Psoas muscle (tissue), 8 donors: ENCODE measurements around the gene SGMS1. TPM values are rescaled to one million over a fixed set of nuclear protein-coding genes. Genes with fewer than 3 reads are reported as not detected.

Experiments used
- ATAC-seq, 4 donors: fragments of 200-7000 bp; cut with Tn5 transposase; one replicate each; pipeline ENCODE4 v1.9.1; 2020; ENCODE audit warnings: moderate library complexity in 3 of 4, mild to moderate bottlenecking in 2 of 4
- DNase-seq, 2 donors: peaks; one replicate each; pipeline ENCODE4 v3.0.0-alpha.2; 2020
- H3K27ac ChIP-seq: fragments of 200-600 bp; one replicate; pipeline ENCODE4 v1.8.0; 2022
- H3K27me3 ChIP-seq, 3 donors: fragments of 200-600 bp in 1 of 3; one replicate each; pipeline versions ENCODE4 v1.6.1 to v1.8.0; 2013 to 2022; ENCODE audit warnings: low read length in 2 of 3, mild to moderate bottlenecking in 2 of 3, moderate library complexity in 1 of 3; ENCODE audit not compliant: insufficient read depth in 3 of 3
- H3K36me3 ChIP-seq, 2 donors: fragments of 200-600 bp in 1 of 2; one replicate each; pipeline versions ENCODE4 v1.6.1 to v1.8.0; 2013 to 2022; ENCODE audit warnings: low read depth in 1 of 2, mild to moderate bottlenecking in 1 of 2, moderate library complexity in 1 of 2; ENCODE audit not compliant: insufficient read depth in 1 of 2
- H3K4me1 ChIP-seq: fragments of 200-600 bp; one replicate; pipeline ENCODE4 v1.8.0; 2022
- H3K4me3 ChIP-seq: fragments of 200-600 bp; one replicate; pipeline ENCODE4 v1.8.0; 2022; ENCODE audit warnings: mild to moderate bottlenecking
- H3K9me3 ChIP-seq: fragments of 200-600 bp; one replicate; pipeline ENCODE4 v1.8.0; 2022
- CTCF ChIP-seq: fragments of 200-600 bp; IDR thresholded peaks from one replicate; pipeline ENCODE4 v1.8.0; 2022; ENCODE audit warnings: antibody characterized with exemption
- WGBS, 3 donors: extraction: QIAGEN DNeasy Blood & Tissue Kit; methylation state at CpG; one replicate each; pipeline versions ENCODE4 v1.1.6 to v1.1.7; 2013; 5-methylcytosine and 5-hydroxymethylcytosine counted together
- intact Hi-C, 2 donors: fragments of 100-400 bp; cut with DNase I; formaldehyde crosslinking; loops; one replicate each; pipeline versions ENCODE4 v1.11.0 to v1.14.2; 2022
- polyA plus RNA-seq, 3 donors: library from polyadenylated mRNA; stranded (reverse); fragments of 200-250 nt; gene quantifications; one replicate each; pipeline ENCODE4 v1.2.3, GENCODE V29; 2013
- total RNA-seq, 4 donors: library from RNA; stranded (reverse); fragmentation: NEBNext Ultra II Directional in 2 of 4; extraction: Animal tissue kit (Norgen Biotek cat#: 25700) in 2 of 4; gene quantifications; one replicate each; pipeline versions ENCODE4 v1.2.1 to v1.2.4, GENCODE V29; 2021 to 2023
- donor health status: healthy with polysubstance abuse.
- donor health status: DM: no; HTN: no; CAD: no; lungs with moderate emphysema.
- donor health status: Bipolar disorder and iron deficiency.
- donor health status: healthy.
- donor health status: DM: yes; HTN: yes; CAD: no.
- donor health status: DM: no; HTN: no; CAD: no.
- donor health status: DM: no; HTN: no; CAD: no.
- donor health status: DM: yes; HTN: yes; CAD: no.

The SGMS1 gene
- total and polyA plus RNA-seq, 7 donors, result 6.2 to 16.7 (median 11.3) TPM

GRCh38 chr10:50289196-50289595, 334.6 kb downstream of the SGMS1 start:
- no peaks in the 10 kb centered on the region for H3K4me1 ChIP-seq
- TF ChIP-seq CTCF, result no peak
- H3K27ac ChIP-seq, result no peak overlapping the region
- no peak for ATAC-seq
- no peaks in the 10 kb centered on the region for H3K27me3 ChIP-seq
- H3K9me3 ChIP-seq, result no peaks in the 10 kb centered on the region
- intact Hi-C loops, result no loop called here
- no peak overlapping the region for H3K4me3 ChIP-seq
- no peaks in the 10 kb centered on the region for H3K36me3 ChIP-seq
- no peak for DNase-seq
- WGBS, 3 donors, result 87 to 89% (median 88%) methylated on average over 6 of the region's 6 CpGs

GRCh38 chr10:50286996-50287803, 336.6 kb downstream of the SGMS1 start:
- intact Hi-C loops, result no loop called here
- H3K9me3 ChIP-seq, result no peaks in the 10 kb centered on the region
- no peak for ATAC-seq
- H3K4me1 ChIP-seq, result no peaks in the 10 kb centered on the region
- no peak overlapping the region for H3K27ac ChIP-seq
- H3K4me3 ChIP-seq, result no peak overlapping the region
- no peaks in the 10 kb centered on the region for H3K36me3 ChIP-seq
- no peaks in the 10 kb centered on the region for H3K27me3 ChIP-seq
- DNase-seq, result no peak
- 48 to 67% (median 50%) methylated on average over 9 of the region's 9 CpGs for WGBS, 3 donors
- no peak for TF ChIP-seq CTCF

GRCh38 chr10:50286517-50286916, 337.2 kb downstream of the SGMS1 start:
- Histone ChIP-seq H3K27me3 (no peaks in the 10 kb centered on the region), H3K4me3 (no peak overlapping the region), H3K27ac (no peak overlapping the region), H3K36me3 (no peaks in the 10 kb centered on the region), H3K9me3 (no peaks in the 10 kb centered on the region), H3K4me1 (no peaks in the 10 kb centered on the region)
- no peak for TF ChIP-seq CTCF
- ATAC-seq (peak in 1 of 4 donors; percentile 30), DNase-seq (no peak)
- 21 to 30% (median 23%) methylated on average over 2 of the region's 2 CpGs for WGBS, 3 donors
- intact Hi-C loops, result no loop called here

- WGBS, 3 donors, result 81 to 85% (median 83%) methylated on average over 4 of the region's 4 CpGs
- intact Hi-C loops, result no loop called here
- H3K4me3 ChIP-seq, result no peak overlapping the region
- ATAC-seq (no peak), DNase-seq (no peak)
- peaks cover 0 to 4% (median 3%) of the 10 kb centered on the region in 3 donors for H3K27me3 ChIP-seq
- no peak for TF ChIP-seq CTCF
- no peaks in the 10 kb centered on the region for H3K9me3 ChIP-seq
- no peaks in the 10 kb centered on the region for H3K36me3 ChIP-seq
- no peak overlapping the region for H3K27ac ChIP-seq
- no peaks in the 10 kb centered on the region for H3K4me1 ChIP-seq
Measured at GRCh38 chr10:50281967-50282522, 341.7 kb downstream of the SGMS1 start.
